AG10803 (cell line): Measurements from ENCODE around the gene KIF24.

ENCODE experiments used
- DNase-seq: peaks from one replicate; pipeline ENCODE4 v3.0.0; 2010; ENCODE audit warnings: low read depth
- H3K4me3 ChIP-seq: 2 replicates; pipeline ENCODE4 v1.5.1; 2011; ENCODE audit warnings: mild to moderate bottlenecking, low read length, control low read depth
- CTCF ChIP-seq: conservative IDR thresholded peaks from 2 replicates; pipeline ENCODE4 v1.5.1; 2011; ENCODE audit warnings: mild to moderate bottlenecking, low read length, control low read depth, inconsistent platforms

Gene KIF24

GRCh38 chr9:34374339-34374738 lies 45.3 kb upstream of the KIF24 start:
- TF ChIP-seq CTCF: no peak
- no peak for DNase-seq
- no peak overlapping the region for H3K4me3 ChIP-seq

DNA sequence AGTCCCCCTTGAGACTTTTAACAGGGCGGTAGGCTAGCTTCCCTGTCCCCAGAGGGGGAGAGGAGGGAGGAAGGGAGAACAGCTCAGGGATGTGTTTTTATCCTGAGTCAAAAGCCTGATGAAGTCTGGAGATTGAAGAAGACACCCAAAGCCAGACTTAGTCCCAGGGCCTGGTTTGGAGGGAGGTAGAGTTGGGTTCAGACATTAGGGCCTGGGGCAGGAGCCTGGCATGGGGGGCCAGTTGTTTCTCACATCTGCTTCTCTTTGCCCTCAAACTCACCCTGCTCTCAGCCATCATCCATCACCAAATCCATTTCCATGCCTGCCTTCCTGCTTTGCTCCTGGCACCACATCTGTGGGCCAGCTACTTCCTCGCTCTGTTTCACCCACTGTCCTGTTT lies 44.7 kb upstream of the KIF24 start:
- H3K4me3 ChIP-seq: no peak overlapping the region
- DNase-seq: no peak
- TF ChIP-seq CTCF: no peak

DNA sequence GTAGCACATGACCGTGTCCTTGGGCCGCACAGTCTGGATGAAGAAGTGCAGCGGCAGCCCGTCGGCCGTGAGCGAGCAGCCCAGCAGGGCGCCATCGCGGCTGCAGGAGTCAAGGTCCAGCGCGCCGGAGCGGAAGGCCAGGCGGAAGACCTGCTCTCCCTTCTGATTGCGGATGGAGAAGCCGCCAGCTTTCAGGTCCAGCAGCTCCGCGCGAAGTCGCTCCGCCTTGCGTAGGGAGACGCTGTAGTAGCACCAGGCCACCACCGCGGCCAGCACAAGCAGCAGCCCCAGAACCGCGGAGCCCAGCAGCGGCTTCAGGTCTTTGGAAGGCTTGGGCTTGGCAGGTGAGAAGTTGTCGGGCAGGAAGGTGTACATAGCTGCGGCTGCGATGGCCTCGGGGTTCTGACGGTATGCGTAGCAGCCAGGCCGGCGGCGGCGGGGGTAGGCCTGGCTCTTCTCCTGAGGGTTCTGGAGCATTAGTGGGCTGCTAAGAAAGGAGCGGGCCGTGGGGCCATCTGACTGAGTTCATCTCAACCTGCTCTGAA lies 43.5 kb upstream of the KIF24 start:
- no peak for DNase-seq
- no peak overlapping the region for H3K4me3 ChIP-seq
- TF ChIP-seq CTCF: no peak

DNA sequence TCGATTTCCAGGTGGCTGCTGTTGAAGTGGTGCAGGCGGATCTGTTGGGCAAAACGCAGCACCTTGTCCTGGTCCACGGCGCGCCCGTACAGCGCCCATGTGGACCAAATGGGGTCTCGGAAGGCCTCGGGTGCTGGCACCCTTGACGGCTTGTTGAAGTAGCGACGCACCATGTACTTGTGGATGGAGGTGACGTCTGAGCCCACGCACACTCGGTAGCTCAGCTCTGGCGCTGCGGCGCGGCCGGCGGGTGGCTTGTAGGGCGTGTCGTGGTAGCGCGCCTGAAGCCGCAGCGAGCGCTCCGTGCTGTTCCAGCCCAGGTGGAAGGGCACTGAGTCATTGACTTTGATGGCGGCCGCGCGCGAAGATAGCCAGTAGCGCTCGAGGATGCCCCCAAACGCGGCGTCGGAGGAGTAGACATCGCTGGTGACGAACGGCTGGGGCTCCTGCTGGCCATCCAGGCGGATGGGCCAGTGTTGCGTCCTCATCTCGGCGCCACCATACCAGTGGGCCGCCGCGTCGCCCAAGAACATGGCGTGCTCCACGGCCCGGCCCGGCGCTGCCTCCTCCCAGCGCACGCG lies 42.9 kb upstream of the KIF24 start:
- no peak for TF ChIP-seq CTCF
- DNase-seq: no peak
- H3K4me3 ChIP-seq: no peak overlapping the region

DNA sequence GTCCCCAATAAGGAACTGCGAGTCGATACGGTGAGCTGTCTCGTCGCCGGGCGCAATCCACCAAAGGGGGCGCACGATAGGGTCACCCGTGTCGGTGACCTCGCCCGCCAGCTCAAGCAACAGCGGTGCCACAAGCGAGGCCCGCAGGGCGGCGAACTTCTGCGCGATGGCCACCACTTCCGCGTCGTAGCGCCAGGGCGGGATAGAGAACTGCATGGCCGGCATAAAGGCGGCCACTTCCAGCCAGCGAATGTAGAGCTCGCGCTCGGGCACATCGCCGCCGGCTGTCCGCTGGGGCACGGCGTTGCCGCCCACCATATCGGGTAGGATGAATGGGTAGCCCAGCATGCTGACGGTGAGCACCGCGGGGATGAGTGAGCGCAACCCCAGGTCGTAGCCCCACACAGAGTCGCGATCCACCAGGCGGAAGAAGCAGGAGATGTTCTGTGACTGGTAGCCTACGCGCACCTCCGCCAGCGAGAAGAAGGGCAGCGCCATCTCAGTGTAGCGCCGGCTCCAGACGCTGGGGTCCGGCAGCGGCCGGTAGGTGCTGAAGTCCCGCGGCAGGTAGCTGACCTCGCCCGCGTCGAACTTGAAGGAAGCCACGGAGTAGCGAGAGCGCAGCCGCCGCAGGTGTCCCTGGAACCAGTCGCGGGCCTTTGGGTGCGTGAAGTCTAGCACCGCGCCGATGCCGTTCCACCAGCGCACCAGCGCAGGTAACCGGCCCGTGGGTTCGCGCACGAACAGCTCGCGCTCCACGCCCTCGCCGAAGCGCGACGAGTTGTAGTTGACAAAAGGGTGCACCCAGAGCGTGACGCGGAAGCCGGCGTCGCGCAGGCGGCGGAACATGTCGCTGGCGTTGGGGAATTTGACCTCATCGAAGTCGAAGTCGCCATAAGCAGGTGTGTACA lies 42.2 kb upstream of the KIF24 start:
- no peak for DNase-seq
- peak overlapping the region; percentile 55 for H3K4me3 ChIP-seq
- no peak; the same call in 1 of the 2 replicates for TF ChIP-seq CTCF

GRCh38 chr9:34370335-34370969 lies 41.4 kb upstream of the KIF24 start:
- peak overlapping the region; percentile 55 for H3K4me3 ChIP-seq
- TF ChIP-seq CTCF: no peak
- DNase-seq: no peak
